NCI-H510A treated with DMSO at 0.1 percent for 48 hours (cell line): ENCODE data around the gene NAPEPLD.
"Not testable (repeated sequence)": the region's sequence is repeated elsewhere in the genome, so short reads cannot be mapped to it uniquely, and the experiment has no call there.

Experiments
- DNase-seq: peaks from one replicate; lab custom pipeline; 2025; lab: John Stamatoyannopoulos, UW

NAPEPLD gene

GRCh38 chr7:103113164-103113563, 35.7 kb downstream of the NAPEPLD start:
- DNase-seq = no peak

- not testable (repeated sequence) for DNase-seq
These were observed 42.2 kb downstream of the NAPEPLD start for GRCh38 chr7:103106703-103107070.

- DNase-seq = peak; percentile 26
These were observed 42.7 kb downstream of the NAPEPLD start for GRCh38 chr7:103106005-103106702.

GRCh38 chr7:103101543-103101942, 47.4 kb downstream of the NAPEPLD start:
- DNase-seq = no peak

GRCh38 chr7:103100348-103100747, 48.6 kb downstream of the NAPEPLD start:
- DNase-seq = no peak

GRCh38 chr7:103097041-103097440, 51.9 kb downstream of the NAPEPLD start:
- no peak for DNase-seq

GRCh38 chr7:103095558-103095957, 53.3 kb downstream of the NAPEPLD start:
- DNase-seq = not testable (repeated sequence)

- DNase-seq = no peak
These were observed 54.8 kb downstream of the NAPEPLD start for GRCh38 chr7:103094102-103094501.

- DNase-seq = no peak
These were observed 55.5 kb downstream of the NAPEPLD start for GRCh38 chr7:103093429-103093828.

GRCh38 chr7:103092321-103092720, 56.6 kb downstream of the NAPEPLD start:
- not testable (repeated sequence) for DNase-seq

GRCh38 chr7:103083210-103083609, 65.7 kb downstream of the NAPEPLD start:
- no peak for DNase-seq

GRCh38 chr7:103082497-103082896, 66.4 kb downstream of the NAPEPLD start:
- DNase-seq = no peak

GRCh38 chr7:103080923-103081322, 68.0 kb downstream of the NAPEPLD start:
- no peak for DNase-seq

GRCh38 chr7:103079836-103080235, 69.1 kb downstream of the NAPEPLD start:
- DNase-seq = no peak

- DNase-seq = not testable (repeated sequence)
These were observed 70.7 kb downstream of the NAPEPLD start for GRCh38 chr7:103078226-103078625.

GRCh38 chr7:103077318-103077717, 71.6 kb downstream of the NAPEPLD start:
- no peak for DNase-seq

GRCh38 chr7:103076764-103077163, 72.1 kb downstream of the NAPEPLD start:
- no peak for DNase-seq

- DNase-seq = peak; percentile 28
These were observed 73.5 kb downstream of the NAPEPLD start for GRCh38 chr7:103075337-103075918.

- peak; percentile 85 for DNase-seq
These were observed 74.2 kb downstream of the NAPEPLD start, which contains the start of the genes ARMC10 and FBXL13 for GRCh38 chr7:103074519-103075336. Gene ARMC10 (plus strand): TSS chr7:103075140. CDS start chr7:103075273, 133 bp downstream. Gene FBXL13 (minus strand): TSS chr7:103074796.

- DNase-seq = peak; percentile 55
These were observed 74.8 kb downstream of the NAPEPLD start for GRCh38 chr7:103073989-103074518.

- no peak for DNase-seq
These were observed 77.9 kb downstream of the NAPEPLD start for GRCh38 chr7:103071000-103071399.
